ENCODE data around the gene DOK7.
A peak's percentile ranks its signal among the peaks of the same experiment; 100 is the strongest.

DOK7 gene

DNA sequence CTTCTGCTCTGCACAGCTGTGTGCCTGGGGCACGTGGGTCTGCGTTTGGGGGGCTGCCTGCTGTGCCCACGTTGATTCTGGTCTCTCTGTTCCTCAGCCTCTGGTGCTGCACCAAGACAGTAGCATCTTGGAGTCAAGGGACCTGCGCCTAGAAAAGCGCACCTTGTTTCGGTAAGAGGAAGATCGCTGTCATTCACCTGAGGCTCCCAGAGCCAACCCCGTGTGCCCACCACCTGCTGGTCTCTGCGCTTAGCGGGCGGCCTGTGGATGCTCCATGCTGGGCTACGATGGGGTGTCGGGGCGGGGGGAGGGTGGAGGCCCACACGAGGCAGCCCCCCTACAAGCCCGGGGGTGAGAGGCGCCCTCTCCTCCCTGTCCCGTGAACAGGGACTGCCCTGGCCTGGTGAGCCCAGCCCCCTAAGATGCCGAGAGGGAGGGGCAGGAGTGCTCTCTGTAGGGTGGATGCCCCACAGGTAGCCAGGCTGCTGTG lies 40.3 kb upstream of the DOK7 start:
- H3K27me3 Mint-ChIP-seq = no peaks in the 10 kb centered on the region

DNA sequence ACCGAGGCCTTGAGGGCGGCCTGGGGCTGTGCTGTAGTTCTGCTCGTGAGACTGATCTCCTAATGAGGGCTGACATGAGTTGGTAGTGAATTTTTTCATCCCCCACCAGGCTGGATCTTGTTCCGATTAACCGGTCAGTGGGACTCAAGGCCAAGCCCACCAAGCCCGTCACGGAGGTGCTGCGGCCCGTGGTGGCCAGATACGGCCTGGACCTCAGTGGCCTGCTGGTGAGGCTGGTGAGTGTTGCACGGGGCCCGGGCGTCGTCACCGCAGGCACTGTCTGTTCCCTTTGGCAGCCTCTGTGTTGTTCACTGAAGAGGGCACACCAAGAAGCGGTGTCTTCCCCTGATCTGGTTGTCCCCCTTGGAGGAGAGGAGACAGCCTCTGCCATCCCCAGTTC lies 39.7 kb upstream of the DOK7 start:
- no peaks in the 10 kb centered on the region for H3K27me3 Mint-ChIP-seq
- CTCF ChIA-PET = no interaction called here
- H3K36me3 Mint-ChIP-seq = no peaks in the 10 kb centered on the region
- H3K4me1 Mint-ChIP-seq = no peaks in the 10 kb centered on the region
- DNase-seq = no peak
- no peak overlapping the region for H3K27ac Mint-ChIP-seq
- H3K4me3 Mint-ChIP-seq = no peak overlapping the region
- no peaks in the 10 kb centered on the region for H3K9me3 Mint-ChIP-seq

More for the DNA sequence above, 40.3 kb upstream of the DOK7 start:
- no peak for DNase-seq
- no peaks in the 10 kb centered on the region for H3K4me1 Mint-ChIP-seq
- H3K9me3 Mint-ChIP-seq = no peaks in the 10 kb centered on the region
- no peak overlapping the region for H3K27ac Mint-ChIP-seq
- no peak overlapping the region for H3K4me3 Mint-ChIP-seq
- H3K36me3 Mint-ChIP-seq = no peaks in the 10 kb centered on the region
- CTCF ChIA-PET = no interaction called here

DNA sequence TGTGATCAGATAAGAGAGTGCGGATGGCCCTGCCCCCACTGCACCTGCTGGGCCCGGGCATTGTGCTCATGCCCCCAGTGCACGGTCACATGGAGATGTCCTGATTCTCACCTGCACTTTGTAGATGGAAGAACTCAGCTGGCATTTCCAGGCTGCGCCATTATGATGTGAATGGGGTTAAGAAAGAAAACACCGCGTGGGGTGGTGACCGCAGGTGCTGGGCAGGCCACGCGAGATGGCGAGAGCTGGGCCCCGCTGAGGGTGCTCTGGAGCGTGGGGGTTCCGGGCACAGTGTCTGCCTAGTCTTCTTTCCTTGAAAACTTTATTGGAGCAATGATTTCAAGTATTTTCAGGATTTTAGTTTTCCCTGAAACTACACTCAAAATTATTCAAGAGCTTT lies 39.2 kb upstream of the DOK7 start:
- no peak for DNase-seq
- Mint-ChIP-seq H3K27ac (no peak overlapping the region), H3K9me3 (no peaks in the 10 kb centered on the region), H3K4me3 (no peak overlapping the region), H3K27me3 (no peaks in the 10 kb centered on the region), H3K36me3 (no peaks in the 10 kb centered on the region), H3K4me1 (no peaks in the 10 kb centered on the region)
- CTCF ChIA-PET = no interaction called here

GRCh38 chr4:3424522-3425095 lies 38.5 kb upstream of the DOK7 start:
- H3K27me3 Mint-ChIP-seq = no peaks in the 10 kb centered on the region
- H3K4me1 Mint-ChIP-seq = no peaks in the 10 kb centered on the region
- H3K36me3 Mint-ChIP-seq = no peaks in the 10 kb centered on the region
- CTCF ChIA-PET = no interaction called here
- no peak for DNase-seq
- no peak overlapping the region for H3K27ac Mint-ChIP-seq
- H3K9me3 Mint-ChIP-seq = no peaks in the 10 kb centered on the region
- no peak overlapping the region for H3K4me3 Mint-ChIP-seq

DNA sequence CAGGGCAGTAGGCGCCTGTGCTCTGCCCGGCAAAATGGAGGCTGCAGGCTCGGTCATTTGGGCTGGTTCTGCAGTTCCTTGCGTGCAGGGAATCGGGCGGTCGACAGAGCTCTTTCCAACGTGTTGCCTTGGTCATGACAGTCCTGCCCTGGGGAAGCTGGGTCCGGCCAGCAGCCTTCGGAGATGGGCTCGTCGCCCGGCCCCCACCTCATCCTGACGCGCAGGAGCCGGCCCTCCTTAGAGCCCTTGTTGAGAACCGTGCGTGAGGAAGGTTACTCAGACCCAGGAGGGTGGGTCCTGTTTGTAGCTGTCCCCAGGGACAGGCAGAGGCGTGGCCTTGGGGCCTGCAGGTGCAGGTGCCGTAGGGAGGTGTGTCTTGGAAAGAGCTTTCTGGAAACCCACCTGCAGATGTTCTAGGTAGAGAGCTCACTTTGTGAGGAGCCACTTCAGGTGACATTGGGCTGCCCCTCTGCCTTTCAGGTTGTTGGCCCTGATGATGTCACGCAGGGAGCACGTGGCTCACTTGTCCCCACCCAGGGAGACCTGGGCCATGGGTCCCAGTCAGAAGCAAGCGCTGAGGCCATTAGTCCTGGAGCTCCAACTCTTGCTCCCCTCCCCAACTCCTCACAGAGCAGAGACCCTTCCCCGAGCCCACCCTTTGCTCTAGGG lies 36.5 kb upstream of the DOK7 start:
- Mint-ChIP-seq H3K36me3 (no peaks in the 10 kb centered on the region), H3K9me3 (no peaks in the 10 kb centered on the region), H3K4me3 (no peak overlapping the region), H3K4me1 (no peaks in the 10 kb centered on the region), H3K27me3 (no peaks in the 10 kb centered on the region), H3K27ac (no peak overlapping the region)
- DNase-seq = no peak
- CTCF ChIA-PET = no interaction called here

GRCh38 chr4:3427134-3427476 lies 36.0 kb upstream of the DOK7 start:
- DNase-seq = no peak
- Mint-ChIP-seq H3K36me3 (no peaks in the 10 kb centered on the region), H3K4me1 (no peaks in the 10 kb centered on the region), H3K4me3 (no peak overlapping the region), H3K27me3 (no peaks in the 10 kb centered on the region), H3K9me3 (no peaks in the 10 kb centered on the region), H3K27ac (no peak overlapping the region)
- CTCF ChIA-PET = no interaction called here

DNA sequence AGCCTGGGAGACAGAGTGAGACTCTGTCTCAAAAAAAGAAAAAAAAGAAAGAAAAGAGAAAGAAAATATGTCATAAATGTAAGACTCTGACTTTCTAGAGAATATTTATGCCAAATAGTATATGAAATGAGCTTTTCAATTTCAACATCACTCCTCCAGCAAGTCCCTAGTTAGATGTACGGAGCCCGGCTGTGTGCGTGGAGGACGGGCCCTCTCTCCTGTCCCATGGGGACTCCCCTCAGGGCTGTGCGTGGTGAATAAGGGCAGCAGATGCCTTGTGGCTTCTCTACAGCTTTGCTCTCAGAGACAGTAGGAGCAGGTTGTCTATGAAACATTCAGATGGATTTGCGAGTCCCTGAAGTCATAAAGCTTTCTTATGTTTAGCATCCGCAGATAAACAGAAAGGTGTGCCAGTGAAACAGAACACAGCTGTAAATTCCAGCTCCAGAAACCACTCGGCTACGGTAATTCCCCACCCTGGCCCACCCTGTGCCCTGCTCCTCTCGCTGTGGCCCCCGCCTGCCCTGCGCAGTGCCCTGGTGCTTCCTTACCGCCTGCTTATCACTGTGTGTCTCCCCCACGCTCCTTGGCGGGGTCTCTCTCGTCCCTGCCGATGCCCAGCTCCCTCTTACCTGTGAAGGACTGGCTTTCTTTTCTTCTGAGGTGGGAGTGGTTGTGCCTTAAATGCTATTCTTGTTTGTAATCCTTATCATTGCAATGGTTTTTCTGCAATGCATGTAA lies 35.2 kb upstream of the DOK7 start:
- H3K4me3 Mint-ChIP-seq = no peak overlapping the region
- no peak overlapping the region for H3K27ac Mint-ChIP-seq
- no peaks in the 10 kb centered on the region for H3K36me3 Mint-ChIP-seq
- CTCF ChIA-PET = no interaction called here
- DNase-seq = no peak
- no peaks in the 10 kb centered on the region for H3K9me3 Mint-ChIP-seq
- H3K4me1 Mint-ChIP-seq = no peaks in the 10 kb centered on the region
- H3K27me3 Mint-ChIP-seq = no peaks in the 10 kb centered on the region

- CTCF ChIA-PET = no interaction called here
- no peaks in the 10 kb centered on the region for H3K4me1 Mint-ChIP-seq
- DNase-seq = no peak
- H3K9me3 Mint-ChIP-seq = no peaks in the 10 kb centered on the region
- no peak overlapping the region for H3K4me3 Mint-ChIP-seq
- H3K27ac Mint-ChIP-seq = no peak overlapping the region
- H3K36me3 Mint-ChIP-seq = no peaks in the 10 kb centered on the region
- H3K27me3 Mint-ChIP-seq = no peaks in the 10 kb centered on the region
Observed at GRCh38 chr4:3429651-3430050, 33.5 kb upstream of the DOK7 start.

- H3K9me3 Mint-ChIP-seq = no peaks in the 10 kb centered on the region
- no peaks in the 10 kb centered on the region for H3K27me3 Mint-ChIP-seq
- no peaks in the 10 kb centered on the region for H3K36me3 Mint-ChIP-seq
- no peaks in the 10 kb centered on the region for H3K4me1 Mint-ChIP-seq
- no peak overlapping the region for H3K27ac Mint-ChIP-seq
- no peak for DNase-seq
- CTCF ChIA-PET = no interaction called here
- no peak overlapping the region for H3K4me3 Mint-ChIP-seq
Observed at GRCh38 chr4:3430524-3430923, 32.6 kb upstream of the DOK7 start.

DNA sequence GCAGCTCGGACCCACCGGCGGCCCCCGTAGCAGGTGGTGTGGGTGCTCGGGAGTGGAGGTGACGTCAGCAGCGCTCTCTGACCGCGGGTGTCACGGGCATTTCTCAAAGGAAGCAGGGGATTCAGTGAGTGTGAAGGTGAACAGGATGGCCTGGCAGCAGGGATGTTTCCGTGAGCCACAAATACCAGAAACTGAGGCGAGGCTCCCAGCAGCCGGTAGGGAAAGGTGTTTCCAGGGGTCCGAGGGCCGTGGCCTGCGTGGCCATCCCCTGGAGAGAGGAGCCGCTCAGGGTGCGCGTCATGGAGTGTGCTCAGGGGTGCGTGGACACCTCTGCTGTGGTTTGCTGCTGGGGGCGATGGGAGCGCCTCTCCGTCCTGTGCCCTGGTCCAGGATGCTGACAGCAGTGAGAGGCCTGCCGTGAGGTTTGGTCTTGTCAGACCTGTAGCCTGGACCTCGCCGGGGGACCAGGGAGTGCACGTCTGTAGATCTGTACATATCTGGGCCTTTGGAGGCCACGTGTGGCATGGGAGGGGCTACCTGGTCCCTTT lies 31.6 kb upstream of the DOK7 start:
- Mint-ChIP-seq H3K4me1 (no peaks in the 10 kb centered on the region), H3K4me3 (no peak overlapping the region), H3K27me3 (no peaks in the 10 kb centered on the region), H3K36me3 (no peaks in the 10 kb centered on the region), H3K27ac (no peak overlapping the region), H3K9me3 (no peaks in the 10 kb centered on the region)
- CTCF ChIA-PET = no interaction called here
- no peak for DNase-seq

- Mint-ChIP-seq H3K36me3 (no peaks in the 10 kb centered on the region), H3K27me3 (no peaks in the 10 kb centered on the region), H3K27ac (no peak overlapping the region), H3K9me3 (no peaks in the 10 kb centered on the region), H3K4me3 (no peak overlapping the region), H3K4me1 (no peaks in the 10 kb centered on the region)
- DNase-seq = no peak
- CTCF ChIA-PET = no interaction called here
Observed at GRCh38 chr4:3432381-3432790, 30.7 kb upstream of the DOK7 start.

GRCh38 chr4:3433138-3433869 lies 29.8 kb upstream of the DOK7 start:
- CTCF ChIA-PET = no interaction called here
- H3K27me3 Mint-ChIP-seq = no peaks in the 10 kb centered on the region
- H3K4me3 Mint-ChIP-seq = no peak overlapping the region
- no peaks in the 10 kb centered on the region for H3K36me3 Mint-ChIP-seq
- peak overlapping the region; percentile 28 for H3K27ac Mint-ChIP-seq
- no peaks in the 10 kb centered on the region for H3K9me3 Mint-ChIP-seq
- H3K4me1 Mint-ChIP-seq = no peaks in the 10 kb centered on the region
- no peak for DNase-seq

- no peaks in the 10 kb centered on the region for H3K27me3 Mint-ChIP-seq
- no peaks in the 10 kb centered on the region for H3K36me3 Mint-ChIP-seq
- H3K27ac Mint-ChIP-seq = no peak overlapping the region
- no peaks in the 10 kb centered on the region for H3K4me1 Mint-ChIP-seq
- H3K9me3 Mint-ChIP-seq = no peaks in the 10 kb centered on the region
- CTCF ChIA-PET = interaction anchor here (1.9 kb wide), 1 partner anchor 88 kb away, joined by 5 read pairs; no protein-coding TSS in a partner anchor
- no peak for DNase-seq
- no peak overlapping the region for H3K4me3 Mint-ChIP-seq
Observed at GRCh38 chr4:3434881-3435685, 28.0 kb upstream of the DOK7 start.

- H3K9me3 Mint-ChIP-seq = no peaks in the 10 kb centered on the region
- H3K36me3 Mint-ChIP-seq = no peaks in the 10 kb centered on the region
- CTCF ChIA-PET = interaction anchor here (1.9 kb wide), 1 partner anchor 89 kb away, joined by 5 read pairs; no protein-coding TSS in a partner anchor
- no peaks in the 10 kb centered on the region for H3K27me3 Mint-ChIP-seq
- H3K27ac Mint-ChIP-seq = no peak overlapping the region
- no peak overlapping the region for H3K4me3 Mint-ChIP-seq
- H3K4me1 Mint-ChIP-seq = no peaks in the 10 kb centered on the region
- DNase-seq = no peak
Observed at GRCh38 chr4:3435686-3435956, 27.5 kb upstream of the DOK7 start.
